Naive B cell (primary cell): ENCODE results near the gene METTL6. TPM values are rescaled to one million over a fixed set of nuclear protein-coding genes. Genes with fewer than 3 reads are reported as not detected.

Source experiments
- ATAC-seq, 2 donors: fragments of 150-1000 bp; cut with Tn5 transposase; 2 replicates each; pipeline ENCODE4 v1.10.0; 2021; ENCODE audit warnings: low read depth in 2 of 2, mild to moderate bottlenecking in 2 of 2, moderate library complexity in 2 of 2
- DNase-seq: peaks from one replicate; pipeline ENCODE4 v3.0.0; 2022
- H3K27ac Mint-ChIP-seq, 6 donors: one replicate each; pipeline ENCODE4 v1.8.0; 2020 to 2022; ENCODE audit warnings: mild to moderate bottlenecking in 6 of 6, mixed read lengths in 6 of 6, moderate library complexity in 5 of 6, inconsistent platforms in 2 of 6
- H3K27me3 Mint-ChIP-seq, 3 donors: one replicate each; pipeline ENCODE4 v1.8.0; 2021 to 2022; ENCODE audit warnings: mixed read lengths in 3 of 3, mild to moderate bottlenecking in 1 of 3
- H3K36me3 Mint-ChIP-seq, 2 donors: one replicate each; pipeline ENCODE4 v1.8.0; 2020 to 2022; ENCODE audit warnings: mixed read lengths in 2 of 2, inconsistent platforms in 1 of 2, mild to moderate bottlenecking in 1 of 2
- H3K4me1 Mint-ChIP-seq, 3 donors: one replicate each; pipeline ENCODE4 v1.8.0; 2020 to 2022; ENCODE audit warnings: mixed read lengths in 3 of 3, inconsistent platforms in 1 of 3, mild to moderate bottlenecking in 1 of 3, moderate library complexity in 1 of 3
- H3K4me3 Mint-ChIP-seq, 8 donors: one replicate each; pipeline ENCODE4 v1.8.0; 2020 to 2022; ENCODE audit warnings: mild to moderate bottlenecking in 8 of 8, mixed read lengths in 8 of 8, moderate library complexity in 8 of 8, inconsistent platforms in 2 of 8
- H3K9me3 Mint-ChIP-seq, 7 donors: one replicate each; pipeline ENCODE4 v1.8.0; 2020 to 2022; ENCODE audit warnings: mixed read lengths in 7 of 7, mild to moderate bottlenecking in 5 of 7, inconsistent platforms in 2 of 7, moderate library complexity in 1 of 7
- polyA plus RNA-seq, 6 donors: library from polyadenylated mRNA; unstranded; fragments of 300-500 nt; fragmentation: Illumina TruSeq; gene quantifications; one replicate each; pipeline ENCODE4 v1.2.3, GENCODE V29; 2021; ENCODE audit warnings: low read depth in 6 of 6

Gene METTL6
- polyA plus RNA-seq, 6 donors from 2014 or later, result 15.1 to 25.1 (median 17.0) TPM

DNA sequence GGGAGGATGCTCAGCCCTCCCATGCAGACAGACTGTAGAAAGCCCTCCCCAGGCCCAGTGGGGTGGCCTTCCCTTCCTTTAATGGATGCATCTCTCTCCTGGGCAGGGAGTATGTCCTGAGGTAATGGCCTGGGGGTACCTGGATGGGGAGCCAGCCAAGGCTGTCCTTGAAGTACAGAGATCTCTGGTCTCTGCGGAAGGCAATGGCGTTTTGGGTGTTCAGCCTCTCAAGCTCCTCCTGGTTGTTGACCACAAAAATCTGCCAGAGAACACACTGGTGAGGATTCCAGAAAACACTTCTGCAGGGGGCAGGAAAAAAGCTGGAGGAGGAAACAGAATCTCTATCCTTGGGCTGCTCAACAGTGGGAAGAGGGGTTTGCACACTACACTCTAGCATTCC is 29.0 kb upstream of the METTL6 start:
- DNase-seq, result no peak
- no peaks in the 10 kb centered on the region for H3K27me3 Mint-ChIP-seq
- H3K4me3 Mint-ChIP-seq, result no peak overlapping the region
- H3K36me3 Mint-ChIP-seq, result peaks cover 0 to 2% of the 10 kb centered on the region in 2 donors
- H3K27ac Mint-ChIP-seq, result no peak overlapping the region
- peaks cover 0 to 5% (median 0%) of the 10 kb centered on the region in 7 donors for H3K9me3 Mint-ChIP-seq
- H3K4me1 Mint-ChIP-seq, result peaks cover 0 to 3% (median 2%) of the 10 kb centered on the region in 3 donors
- ATAC-seq, result no peak

DNA sequence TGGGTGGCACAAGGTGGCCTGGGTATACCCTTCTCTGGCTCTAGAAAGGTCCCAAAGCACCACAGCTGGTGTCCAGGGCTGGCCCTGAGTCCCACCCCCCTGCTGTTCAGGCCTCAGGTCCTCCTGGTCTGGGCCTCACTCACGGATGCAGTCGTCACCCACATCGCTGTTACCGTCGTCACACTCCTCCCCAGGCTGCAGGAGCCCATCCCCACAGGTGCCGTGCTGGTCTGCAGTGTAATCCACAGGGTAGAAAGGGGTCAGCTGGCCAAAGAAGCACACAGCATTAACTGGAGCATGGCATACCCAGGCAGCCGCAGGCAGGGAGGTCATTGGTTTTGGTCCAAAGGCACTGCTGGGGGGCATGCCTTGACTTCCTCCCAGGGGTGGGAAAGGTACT is 28.4 kb upstream of the METTL6 start:
- DNase-seq (no peak), ATAC-seq (no peak)
- Mint-ChIP-seq H3K4me1 (no peaks in the 10 kb centered on the region), H3K27ac (no peak overlapping the region), H3K36me3 (peaks cover 0 to 6% of the 10 kb centered on the region in 2 donors), H3K4me3 (no peak overlapping the region), H3K9me3 (peaks cover 0 to 5% (median 0%) of the 10 kb centered on the region in 7 donors), H3K27me3 (no peaks in the 10 kb centered on the region)

DNA sequence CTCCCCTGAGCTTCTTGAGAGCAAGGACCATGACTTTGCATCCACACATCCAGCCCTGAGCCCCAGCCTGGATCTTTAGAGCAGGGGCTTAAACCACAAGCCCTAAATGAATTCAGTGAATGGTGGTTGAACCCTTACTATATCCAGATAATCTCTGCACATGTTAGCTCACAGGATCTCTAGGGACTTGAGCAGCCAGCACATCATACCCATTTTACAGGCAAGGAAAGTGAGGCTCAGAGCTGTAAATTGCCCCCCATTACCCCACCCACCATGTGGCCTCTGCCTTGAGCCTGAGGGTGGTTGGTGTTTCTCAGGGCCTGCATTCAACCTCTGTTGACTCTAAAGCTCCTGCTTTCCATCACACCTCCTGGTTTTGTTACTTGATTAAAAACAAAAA is 27.6 kb upstream of the METTL6 start:
- ATAC-seq, result no peak
- Mint-ChIP-seq H3K36me3 (peaks cover 0 to 6% of the 10 kb centered on the region in 2 donors), H3K4me3 (no peak overlapping the region), H3K27ac (no peak overlapping the region), H3K9me3 (peaks cover 0 to 5% (median 0%) of the 10 kb centered on the region in 7 donors), H3K4me1 (no peaks in the 10 kb centered on the region), H3K27me3 (no peaks in the 10 kb centered on the region)
- DNase-seq, result no peak

DNA sequence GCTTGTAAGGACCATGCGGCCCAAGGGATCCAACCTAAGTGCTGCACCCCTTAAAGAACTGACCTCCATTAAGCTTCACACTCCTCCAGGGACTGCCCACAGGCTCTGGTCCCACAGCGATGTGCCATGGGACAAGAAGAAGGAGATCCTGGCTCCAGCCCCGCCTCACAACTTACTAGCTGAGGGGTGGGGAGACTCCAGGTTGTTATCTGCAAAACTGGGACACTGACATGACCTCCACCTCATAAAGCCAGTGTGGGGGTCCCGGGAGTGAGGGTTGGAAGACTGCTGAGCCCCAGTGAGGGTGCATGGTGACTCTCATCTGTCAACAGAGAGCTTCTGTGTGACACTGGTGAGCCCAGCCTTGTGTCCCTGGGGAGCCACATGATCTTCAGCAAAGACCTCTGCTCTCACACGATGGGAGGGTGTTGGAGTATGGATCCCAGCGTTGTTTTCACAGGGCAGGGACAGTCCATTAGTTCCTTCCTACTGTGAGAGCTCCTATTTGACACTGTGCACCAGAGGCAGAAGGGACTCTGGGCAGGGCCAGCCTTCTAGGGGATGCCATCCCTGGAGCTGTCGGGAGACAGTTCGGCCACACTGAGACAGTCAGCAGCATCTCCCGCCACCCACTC is 26.8 kb upstream of the METTL6 start:
- Mint-ChIP-seq H3K9me3 (peaks cover 0 to 5% (median 0%) of the 10 kb centered on the region in 7 donors), H3K4me1 (no peaks in the 10 kb centered on the region), H3K27ac (no peak overlapping the region), H3K4me3 (no peak overlapping the region), H3K36me3 (peaks cover 0 to 6% of the 10 kb centered on the region in 2 donors), H3K27me3 (no peaks in the 10 kb centered on the region)
- ATAC-seq (no peak), DNase-seq (no peak)

DNA sequence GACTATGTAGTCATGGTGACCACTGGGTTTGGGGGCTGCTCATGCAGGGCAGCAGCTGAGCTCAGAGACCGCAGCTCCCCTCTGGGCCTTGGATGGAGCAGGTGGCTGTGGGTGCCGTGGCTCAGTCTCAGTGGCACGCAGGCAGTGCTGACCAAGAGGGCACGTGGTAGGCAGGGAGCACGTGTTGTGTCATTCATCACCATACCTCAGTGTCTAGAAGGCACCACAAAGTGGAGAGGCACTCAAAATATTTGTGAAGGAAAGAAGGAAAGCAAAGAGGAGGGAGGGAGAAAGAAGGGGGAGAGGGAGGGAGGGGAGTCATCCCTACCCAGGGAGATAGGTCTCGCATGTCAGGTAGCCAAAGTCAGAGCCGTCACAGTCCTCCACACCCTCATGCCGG is 26.2 kb upstream of the METTL6 start:
- ATAC-seq (no peak), DNase-seq (no peak)
- H3K36me3 Mint-ChIP-seq, result peaks cover 0 to 6% of the 10 kb centered on the region in 2 donors
- no peaks in the 10 kb centered on the region for H3K27me3 Mint-ChIP-seq
- H3K27ac Mint-ChIP-seq, result peak overlapping the region in 1 of 6 donors; percentile 44
- no peaks in the 10 kb centered on the region for H3K4me1 Mint-ChIP-seq
- H3K4me3 Mint-ChIP-seq, result no peak overlapping the region
- H3K9me3 Mint-ChIP-seq, result peaks cover 0 to 5% (median 0%) of the 10 kb centered on the region in 7 donors

DNA sequence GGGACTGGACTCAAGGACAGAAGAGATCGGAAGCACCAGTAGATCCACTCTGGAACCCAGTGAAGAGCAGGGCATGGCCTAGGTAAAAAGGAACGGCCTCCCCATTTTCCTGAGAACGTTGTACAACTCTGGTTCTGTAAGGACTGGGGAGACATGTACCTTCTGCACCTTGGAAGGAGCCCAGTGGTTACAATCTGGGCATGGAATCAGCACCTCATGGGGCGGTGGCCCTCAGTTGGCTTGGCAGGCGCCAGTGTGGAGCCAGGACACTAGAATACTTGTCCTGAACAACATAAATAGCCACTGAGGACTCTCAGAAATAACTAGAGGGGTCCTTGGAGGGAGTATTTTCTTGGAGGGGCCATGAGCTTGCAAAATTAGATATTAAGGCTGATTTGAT is 25.6 kb upstream of the METTL6 start:
- Mint-ChIP-seq H3K27ac (no peak overlapping the region), H3K4me1 (no peaks in the 10 kb centered on the region), H3K36me3 (peaks cover 0 to 6% of the 10 kb centered on the region in 2 donors), H3K9me3 (peaks cover 0 to under 1% (median 0%) of the 10 kb centered on the region in 7 donors), H3K27me3 (no peaks in the 10 kb centered on the region), H3K4me3 (no peak overlapping the region)
- ATAC-seq, result no peak
- DNase-seq, result no peak

DNA sequence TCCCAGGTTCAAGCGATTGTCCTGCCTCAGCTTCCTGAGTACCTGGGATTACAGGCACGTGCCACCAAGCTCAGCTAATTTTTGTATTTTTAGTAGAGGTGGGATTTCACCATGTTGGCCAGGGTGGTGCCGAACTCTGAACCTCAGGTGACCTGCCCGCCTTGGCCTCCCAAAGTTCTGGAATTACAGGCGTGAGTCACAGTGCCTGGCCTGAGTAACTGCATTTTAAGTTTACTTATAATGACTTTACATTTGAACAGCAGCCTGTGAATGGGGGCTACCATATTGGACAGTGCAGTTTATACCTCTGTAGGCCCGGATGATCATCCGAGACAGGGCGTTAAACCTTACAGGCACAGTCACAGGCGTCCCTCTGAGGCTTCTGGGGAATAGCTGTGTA is 24.8 kb upstream of the METTL6 start:
- no peak overlapping the region for H3K4me3 Mint-ChIP-seq

DNA sequence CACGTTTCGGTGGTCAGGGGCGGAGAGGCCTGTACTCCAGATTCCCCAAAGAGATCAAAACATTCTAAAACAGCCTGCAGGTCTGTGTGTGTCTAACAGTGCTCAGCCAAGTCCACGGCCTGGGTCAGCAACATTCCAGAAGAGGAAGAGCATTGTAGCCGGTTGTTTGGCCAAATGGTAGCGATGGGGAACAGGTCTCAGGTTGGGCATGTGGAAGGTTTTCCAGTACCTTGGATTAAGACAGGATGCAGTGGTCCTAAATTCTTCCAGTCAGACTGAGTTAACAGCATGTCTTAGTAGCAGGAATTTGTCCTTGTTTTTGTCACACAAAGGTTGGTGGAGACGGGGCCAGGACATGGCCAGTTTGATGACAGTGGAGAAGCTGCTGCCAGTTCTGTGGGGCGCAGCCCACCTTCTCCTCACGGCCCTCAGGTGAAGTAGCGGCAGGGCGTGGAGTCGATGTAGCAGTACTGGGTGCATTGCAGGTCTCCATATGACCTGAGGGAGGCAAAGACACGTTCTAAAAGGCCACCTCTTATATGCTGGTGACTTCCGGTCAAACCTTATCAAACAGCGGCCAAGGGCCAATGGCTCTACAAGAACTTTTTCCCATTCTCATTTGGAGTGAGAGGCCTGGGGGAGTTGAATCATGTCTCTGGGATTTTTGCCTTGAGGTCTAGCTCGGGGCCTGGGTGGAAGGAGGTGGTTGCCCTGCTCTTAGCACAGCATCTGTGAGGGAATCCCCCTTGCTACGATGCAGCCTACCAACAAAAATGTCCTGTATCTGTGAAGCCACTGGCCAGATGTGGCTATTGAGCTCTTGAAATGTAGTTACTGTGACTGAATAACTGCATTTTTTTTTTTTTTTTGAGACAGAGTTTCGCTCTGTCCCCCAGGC is 24.1 kb upstream of the METTL6 start:
- no peak overlapping the region for H3K4me3 Mint-ChIP-seq
- H3K4me1 Mint-ChIP-seq, result no peaks in the 10 kb centered on the region
- no peak for DNase-seq
- peaks cover 0 to 6% of the 10 kb centered on the region in 2 donors for H3K36me3 Mint-ChIP-seq
- no peaks in the 10 kb centered on the region for H3K27me3 Mint-ChIP-seq
- no peak overlapping the region for H3K27ac Mint-ChIP-seq
- no peak for ATAC-seq
- H3K9me3 Mint-ChIP-seq, result no peaks in the 10 kb centered on the region

More for the DNA sequence above, 24.8 kb upstream of the METTL6 start:
- H3K27me3 Mint-ChIP-seq, result no peaks in the 10 kb centered on the region
- H3K36me3 Mint-ChIP-seq, result peaks cover 0 to 6% of the 10 kb centered on the region in 2 donors
- DNase-seq (no peak), ATAC-seq (no peak)
- H3K9me3 Mint-ChIP-seq, result no peaks in the 10 kb centered on the region
- H3K4me1 Mint-ChIP-seq, result no peaks in the 10 kb centered on the region
- H3K27ac Mint-ChIP-seq, result no peak overlapping the region

DNA sequence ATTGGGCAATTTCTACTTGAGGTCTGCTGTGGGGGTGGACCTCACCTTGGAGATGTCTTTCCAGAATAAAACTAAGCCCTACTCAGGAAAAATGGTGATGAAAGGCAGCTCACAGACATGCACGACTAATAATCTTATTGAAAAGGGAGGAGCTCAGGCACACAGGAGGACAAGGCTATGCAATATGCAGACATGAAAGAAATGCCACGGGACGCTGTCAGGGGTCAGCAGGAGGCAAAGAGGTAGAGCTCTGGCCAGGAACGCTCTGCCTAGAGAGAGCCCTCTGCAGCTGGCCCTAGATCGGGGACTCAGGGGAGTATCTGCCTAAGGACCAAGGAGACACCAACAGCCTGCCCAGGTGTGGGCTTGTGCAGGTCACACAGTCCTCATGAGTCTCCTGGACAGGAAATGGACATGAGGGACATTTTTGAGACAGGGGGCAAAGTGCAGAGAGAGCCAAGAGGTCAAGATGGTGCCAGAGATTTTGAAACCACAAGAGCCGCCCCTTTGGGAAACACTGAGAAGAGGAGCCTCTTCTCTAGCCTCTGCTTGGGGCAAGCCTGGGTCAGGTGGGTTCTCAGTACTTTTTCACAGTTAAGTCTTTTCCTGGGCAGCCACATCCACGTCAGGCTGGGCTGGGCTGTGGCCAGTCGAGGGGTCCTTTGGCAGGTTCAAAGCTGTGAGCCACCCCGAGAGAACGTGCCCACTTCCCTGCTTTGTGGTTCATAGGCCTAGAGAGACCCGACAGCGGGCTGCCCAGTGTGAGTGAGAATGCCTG is 23.3 kb upstream of the METTL6 start:
- no peaks in the 10 kb centered on the region for H3K9me3 Mint-ChIP-seq
- H3K27ac Mint-ChIP-seq, result no peak overlapping the region
- H3K27me3 Mint-ChIP-seq, result no peaks in the 10 kb centered on the region
- H3K4me3 Mint-ChIP-seq, result no peak overlapping the region
- no peaks in the 10 kb centered on the region for H3K4me1 Mint-ChIP-seq
- no peak for ATAC-seq
- H3K36me3 Mint-ChIP-seq, result peaks cover 0 to 6% of the 10 kb centered on the region in 2 donors
- DNase-seq, result no peak

DNA sequence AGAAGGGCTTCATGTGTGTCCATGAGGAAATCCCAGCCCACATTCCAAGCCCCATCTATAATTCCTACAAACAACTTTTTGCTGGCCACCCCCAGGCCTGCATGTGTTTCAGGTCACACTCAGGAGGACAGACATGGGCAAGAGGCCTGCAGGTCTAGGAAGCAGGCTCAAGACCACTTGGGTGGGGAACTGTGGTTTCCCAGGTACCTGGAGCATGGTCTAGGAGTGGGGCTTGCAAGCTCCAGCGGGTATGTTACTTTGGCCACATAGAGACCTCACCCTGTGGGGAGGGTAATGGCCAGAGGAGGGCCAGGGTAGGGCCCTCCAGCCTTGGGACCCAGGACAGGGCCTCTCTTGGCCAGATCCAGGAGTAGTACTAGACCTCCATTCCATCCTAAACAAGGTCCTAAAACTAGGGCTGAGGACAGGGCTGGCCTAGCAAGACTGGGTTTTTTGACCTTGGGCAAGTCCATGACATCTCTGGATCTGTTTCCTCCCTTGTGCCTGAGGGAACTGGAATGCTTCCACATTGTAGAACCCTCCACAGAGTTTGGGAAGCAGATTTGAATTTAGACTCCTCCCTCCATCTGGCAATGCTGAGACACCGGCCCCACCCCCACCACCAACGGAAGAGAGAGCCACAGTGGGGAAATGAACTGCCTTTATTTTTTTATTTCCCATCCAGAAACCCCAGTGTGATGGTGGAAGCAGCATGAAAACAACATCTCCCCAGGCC is 22.3 kb upstream of the METTL6 start:
- H3K27me3 Mint-ChIP-seq, result no peaks in the 10 kb centered on the region
- H3K4me3 Mint-ChIP-seq, result no peak overlapping the region
- no peak overlapping the region for H3K27ac Mint-ChIP-seq
- H3K9me3 Mint-ChIP-seq, result no peaks in the 10 kb centered on the region
- no peak for DNase-seq
- ATAC-seq, result no peak
- H3K4me1 Mint-ChIP-seq, result no peaks in the 10 kb centered on the region
- H3K36me3 Mint-ChIP-seq, result peaks cover 0 to 6% of the 10 kb centered on the region in 2 donors

DNA sequence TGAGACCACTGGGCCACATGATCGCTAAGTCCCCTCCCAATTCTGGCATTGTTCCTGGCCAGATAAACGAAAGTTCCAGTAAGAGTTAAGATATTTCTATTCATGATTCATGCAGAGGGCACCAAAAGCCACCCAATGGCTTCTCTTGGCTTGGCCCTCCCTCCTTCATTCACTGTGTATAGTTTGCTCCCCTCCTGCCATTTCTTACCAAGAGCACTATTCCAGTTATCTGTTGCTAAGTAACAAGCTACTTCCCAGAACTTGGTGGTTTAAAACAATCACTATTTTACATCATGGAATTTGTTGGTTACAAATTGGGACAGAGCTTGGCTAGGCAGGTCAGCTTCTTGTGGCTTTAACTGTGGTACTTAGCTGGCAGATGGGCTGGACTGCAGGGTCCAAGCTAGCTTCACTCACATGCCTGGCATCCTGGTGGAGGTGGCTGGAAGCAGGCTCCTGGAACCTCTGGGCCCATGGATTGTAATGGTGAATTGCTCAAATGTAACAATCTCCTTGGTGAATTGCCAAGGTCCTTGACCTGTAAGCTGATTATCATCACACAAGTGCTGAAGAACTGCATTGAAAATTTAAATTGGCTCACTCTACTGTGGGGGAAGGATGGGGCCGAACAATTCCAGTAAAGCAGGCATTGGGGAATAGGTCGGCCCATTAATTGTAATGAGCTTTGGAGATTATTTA is 16.6 kb upstream of the METTL6 start:
- Mint-ChIP-seq H3K27me3 (no peaks in the 10 kb centered on the region), H3K36me3 (peaks cover 5 to 10% of the 10 kb centered on the region in 2 donors), H3K4me1 (peaks cover 0 to 6% (median 0%) of the 10 kb centered on the region in 3 donors), H3K27ac (no peak overlapping the region), H3K4me3 (peak overlapping the region in 1 of 8 donors; percentile 23), H3K9me3 (no peaks in the 10 kb centered on the region)
- DNase-seq, result no peak
- no peak for ATAC-seq

DNA sequence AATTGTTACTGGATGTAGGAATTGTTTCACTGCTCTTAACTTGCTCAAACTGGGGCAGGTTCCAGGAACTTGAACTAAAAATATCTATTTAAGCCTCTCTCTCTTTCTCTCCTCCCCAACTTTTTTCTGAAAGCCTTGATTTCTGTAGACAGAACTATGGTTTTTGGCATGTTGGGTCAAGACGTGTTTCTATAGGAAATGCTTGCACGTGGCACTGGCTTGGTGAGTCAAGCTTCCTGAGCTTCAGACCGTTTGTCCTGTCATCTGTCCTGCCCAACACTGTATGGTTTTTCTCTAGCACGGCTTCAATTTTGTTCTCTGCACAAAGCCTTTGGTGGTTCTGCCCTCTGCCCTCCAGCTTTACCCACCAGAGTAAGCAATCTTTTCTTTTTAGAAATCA is 13.5 kb upstream of the METTL6 start:
- peaks cover 11 to 16% of the 10 kb centered on the region in 2 donors for H3K36me3 Mint-ChIP-seq
- no peak overlapping the region for H3K4me3 Mint-ChIP-seq
- DNase-seq (no peak), ATAC-seq (no peak)
- H3K27me3 Mint-ChIP-seq, result no peaks in the 10 kb centered on the region
- peak overlapping the region in 3 of 6 donors; percentile 53 to 83 (median 71) for H3K27ac Mint-ChIP-seq
- H3K4me1 Mint-ChIP-seq, result peaks cover 0 to 6% (median 0%) of the 10 kb centered on the region in 3 donors
- H3K9me3 Mint-ChIP-seq, result no peaks in the 10 kb centered on the region
